ENCODE data around the gene AATK. TPM values are rescaled to one million over a fixed set of nuclear protein-coding genes. Genes with fewer than 3 reads are reported as not detected.
A peak's percentile ranks its signal among the peaks of the same experiment; 100 is the strongest.

The AATK gene
- total RNA-seq, 4 donors from 2014 or later = 23.9 to 190 (median 123) TPM

- H3K4me1 ChIP-seq = peaks cover 0 to 47% (median 30%) of the 10 kb centered on the region in 4 donors
- peak overlapping the region; percentile 21 to 79 (median 62) for H3K27ac ChIP-seq
- peak overlapping the region in 2 of 4 donors; percentile 19 to 20 for H3K4me3 ChIP-seq
- H3K36me3 ChIP-seq = no peaks in the 10 kb centered on the region
- no peak for TF ChIP-seq CTCF (IDR thresholded peaks at IDR 0.05)
- TF ChIP-seq POLR2A (IDR thresholded peaks at IDR 0.05) = no peak
- DNase-seq = peak; percentile 60 to 86 (median 71)
- H3K9me3 ChIP-seq = no peaks in the 10 kb centered on the region
- H3K27me3 ChIP-seq = no peaks in the 10 kb centered on the region
These were observed 71.3 kb downstream of the AATK start for GRCh38 chr17:81094509-81095382.

- Histone ChIP-seq H3K4me1 (peaks cover 0 to 47% (median 30%) of the 10 kb centered on the region in 4 donors), H3K4me3 (no peak overlapping the region), H3K27me3 (no peaks in the 10 kb centered on the region), H3K9me3 (no peaks in the 10 kb centered on the region), H3K27ac (peak overlapping the region in 3 of 4 donors; percentile 42 to 79 (median 67)), H3K36me3 (peaks cover 0 to under 1% (median 0%) of the 10 kb centered on the region in 3 donors)
- no peak for DNase-seq
- no peak for TF ChIP-seq POLR2A (IDR thresholded peaks at IDR 0.05)
- no peak for TF ChIP-seq CTCF (IDR thresholded peaks at IDR 0.05)
These were observed 72.2 kb downstream of the AATK start for GRCh38 chr17:81093619-81094508.

GRCh38 chr17:81092518-81093095 lies 73.4 kb downstream of the AATK start:
- Histone ChIP-seq H3K27ac (no peak overlapping the region), H3K27me3 (no peaks in the 10 kb centered on the region), H3K4me3 (no peak overlapping the region), H3K4me1 (peaks cover 0 to 40% (median 26%) of the 10 kb centered on the region in 4 donors), H3K9me3 (no peaks in the 10 kb centered on the region), H3K36me3 (peaks cover 0 to 7% (median 0%) of the 10 kb centered on the region in 3 donors)
- DNase-seq = no peak
- TF ChIP-seq CTCF (IDR thresholded peaks at IDR 0.05) = no peak
- TF ChIP-seq POLR2A (IDR thresholded peaks at IDR 0.05) = no peak

- Histone ChIP-seq H3K4me3 (no peak overlapping the region), H3K27ac (no peak overlapping the region), H3K27me3 (no peaks in the 10 kb centered on the region), H3K36me3 (peaks cover 0 to 8% (median 0%) of the 10 kb centered on the region in 3 donors), H3K9me3 (no peaks in the 10 kb centered on the region), H3K4me1 (peaks cover 0 to 34% (median 20%) of the 10 kb centered on the region in 4 donors)
- DNase-seq = no peak
- TF ChIP-seq CTCF (IDR thresholded peaks at IDR 0.05) = no peak
- TF ChIP-seq POLR2A (IDR thresholded peaks at IDR 0.05) = no peak
These were observed 74.1 kb downstream of the AATK start for GRCh38 chr17:81091774-81092517.

- H3K36me3 ChIP-seq = peaks cover 0 to 16% (median 0%) of the 10 kb centered on the region in 3 donors
- no peak overlapping the region for H3K4me3 ChIP-seq
- H3K27ac ChIP-seq = no peak overlapping the region
- TF ChIP-seq CTCF (IDR thresholded peaks at IDR 0.05) (no peak), POLR2A (IDR thresholded peaks at IDR 0.05) (no peak)
- no peaks in the 10 kb centered on the region for H3K9me3 ChIP-seq
- no peaks in the 10 kb centered on the region for H3K27me3 ChIP-seq
- DNase-seq = no peak
- peaks cover 0 to 26% (median 14%) of the 10 kb centered on the region in 4 donors for H3K4me1 ChIP-seq
These were observed 74.9 kb downstream of the AATK start for GRCh38 chr17:81091154-81091553.
